Activated CD8-positive, alpha-beta memory T cell treated with anti-CD3 and anti-CD28 coated beads, Interleukin-2, amount 50 U/mL, for 4 hours (primary cell): ENCODE data around the gene NBR1.
"Not testable (repeated sequence)": the region's sequence is repeated elsewhere in the genome, so short reads cannot be mapped to it uniquely, and the experiment has no call there.

Source experiments
- DNase-seq: peaks from one replicate; pipeline ENCODE4 v3.0.0-alpha.2; 2020

Gene NBR1, protein sequence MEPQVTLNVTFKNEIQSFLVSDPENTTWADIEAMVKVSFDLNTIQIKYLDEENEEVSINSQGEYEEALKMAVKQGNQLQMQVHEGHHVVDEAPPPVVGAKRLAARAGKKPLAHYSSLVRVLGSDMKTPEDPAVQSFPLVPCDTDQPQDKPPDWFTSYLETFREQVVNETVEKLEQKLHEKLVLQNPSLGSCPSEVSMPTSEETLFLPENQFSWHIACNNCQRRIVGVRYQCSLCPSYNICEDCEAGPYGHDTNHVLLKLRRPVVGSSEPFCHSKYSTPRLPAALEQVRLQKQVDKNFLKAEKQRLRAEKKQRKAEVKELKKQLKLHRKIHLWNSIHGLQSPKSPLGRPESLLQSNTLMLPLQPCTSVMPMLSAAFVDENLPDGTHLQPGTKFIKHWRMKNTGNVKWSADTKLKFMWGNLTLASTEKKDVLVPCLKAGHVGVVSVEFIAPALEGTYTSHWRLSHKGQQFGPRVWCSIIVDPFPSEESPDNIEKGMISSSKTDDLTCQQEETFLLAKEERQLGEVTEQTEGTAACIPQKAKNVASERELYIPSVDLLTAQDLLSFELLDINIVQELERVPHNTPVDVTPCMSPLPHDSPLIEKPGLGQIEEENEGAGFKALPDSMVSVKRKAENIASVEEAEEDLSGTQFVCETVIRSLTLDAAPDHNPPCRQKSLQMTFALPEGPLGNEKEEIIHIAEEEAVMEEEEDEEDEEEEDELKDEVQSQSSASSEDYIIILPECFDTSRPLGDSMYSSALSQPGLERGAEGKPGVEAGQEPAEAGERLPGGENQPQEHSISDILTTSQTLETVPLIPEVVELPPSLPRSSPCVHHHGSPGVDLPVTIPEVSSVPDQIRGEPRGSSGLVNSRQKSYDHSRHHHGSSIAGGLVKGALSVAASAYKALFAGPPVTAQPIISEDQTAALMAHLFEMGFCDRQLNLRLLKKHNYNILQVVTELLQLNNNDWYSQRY

DNA sequence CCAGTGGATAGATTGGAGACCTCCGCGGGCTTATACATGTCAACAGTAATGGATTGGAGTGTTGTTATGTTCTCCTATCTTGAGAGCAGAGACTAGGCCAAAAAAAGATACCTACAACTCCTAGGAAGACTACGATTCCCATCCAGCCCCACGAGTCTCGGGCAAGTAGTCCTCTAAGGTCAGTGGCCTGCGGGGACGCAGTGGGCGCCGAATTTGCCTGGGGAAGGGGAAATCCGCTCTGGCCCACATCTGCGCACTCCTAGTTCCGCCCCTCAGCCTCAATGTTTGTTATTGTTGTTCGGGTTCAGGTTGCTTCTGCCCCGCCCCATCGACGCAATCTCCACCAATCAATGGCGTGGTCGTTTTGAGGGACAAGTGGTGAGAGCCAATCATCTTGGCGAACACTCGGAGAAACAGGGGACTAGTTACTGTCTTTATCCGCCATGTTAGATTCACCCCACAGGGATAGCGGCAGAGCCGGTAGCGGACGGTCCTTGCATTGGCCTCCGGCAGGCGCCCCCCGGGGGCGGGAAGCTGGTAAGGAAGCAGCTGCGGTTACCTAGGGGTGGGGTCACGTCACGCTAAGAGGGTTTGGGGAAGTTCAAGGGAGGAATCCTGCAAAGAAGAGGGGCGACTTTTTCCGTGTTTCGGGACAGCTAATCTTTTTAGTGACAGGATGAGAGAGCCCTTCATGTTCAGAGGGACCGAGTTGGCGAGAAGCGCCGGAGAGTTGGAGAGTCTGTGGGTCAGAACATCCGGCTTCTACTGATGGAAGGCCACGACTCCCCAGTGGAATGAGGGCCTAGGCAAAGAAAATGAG is at the start of gene NBR1:
NBR1 (plus strand) TSS at position 449 of the 820 bp plus-strand sequence. CDS start 4,586 bp downstream, outside the sequence.
- peak; percentile 91 for DNase-seq

DNA sequence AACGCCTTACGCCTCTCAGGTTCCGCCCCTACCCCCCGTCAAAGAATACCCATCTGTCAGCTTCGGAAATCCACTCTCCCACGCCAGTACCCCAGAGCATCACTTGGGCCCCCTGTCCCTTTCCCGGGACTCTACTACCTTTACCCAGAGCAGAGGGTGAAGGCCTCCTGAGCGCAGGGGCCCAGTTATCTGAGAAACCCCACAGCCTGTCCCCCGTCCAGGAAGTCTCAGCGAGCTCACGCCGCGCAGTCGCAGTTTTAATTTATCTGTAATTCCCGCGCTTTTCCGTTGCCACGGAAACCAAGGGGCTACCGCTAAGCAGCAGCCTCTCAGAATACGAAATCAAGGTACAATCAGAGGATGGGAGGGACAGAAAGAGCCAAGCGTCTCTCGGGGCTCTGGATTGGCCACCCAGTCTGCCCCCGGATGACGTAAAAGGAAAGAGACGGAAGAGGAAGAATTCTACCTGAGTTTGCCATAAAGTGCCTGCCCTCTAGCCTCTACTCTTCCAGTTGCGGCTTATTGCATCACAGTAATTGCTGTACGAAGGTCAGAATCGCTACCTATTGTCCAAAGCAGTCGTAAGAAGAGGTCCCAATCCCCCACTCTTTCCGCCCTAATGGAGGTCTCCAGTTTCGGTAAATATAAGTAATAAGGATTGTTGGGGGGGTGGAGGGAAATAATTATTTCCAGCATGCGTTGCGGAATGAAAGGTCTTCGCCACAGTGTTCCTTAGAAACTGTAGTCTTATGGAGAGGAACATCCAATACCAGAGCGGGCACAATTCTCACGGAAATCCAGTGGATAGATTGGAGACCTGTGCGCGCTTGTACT is 45.7 kb upstream of the NBR1 start, which contains the start of gene BRCA1:
BRCA1 (minus strand) TSS at position 232 of the 834 bp plus-strand sequence. CDS start 1,268 bp downstream, outside the sequence.
- DNase-seq, result peak; percentile 91

DNA sequence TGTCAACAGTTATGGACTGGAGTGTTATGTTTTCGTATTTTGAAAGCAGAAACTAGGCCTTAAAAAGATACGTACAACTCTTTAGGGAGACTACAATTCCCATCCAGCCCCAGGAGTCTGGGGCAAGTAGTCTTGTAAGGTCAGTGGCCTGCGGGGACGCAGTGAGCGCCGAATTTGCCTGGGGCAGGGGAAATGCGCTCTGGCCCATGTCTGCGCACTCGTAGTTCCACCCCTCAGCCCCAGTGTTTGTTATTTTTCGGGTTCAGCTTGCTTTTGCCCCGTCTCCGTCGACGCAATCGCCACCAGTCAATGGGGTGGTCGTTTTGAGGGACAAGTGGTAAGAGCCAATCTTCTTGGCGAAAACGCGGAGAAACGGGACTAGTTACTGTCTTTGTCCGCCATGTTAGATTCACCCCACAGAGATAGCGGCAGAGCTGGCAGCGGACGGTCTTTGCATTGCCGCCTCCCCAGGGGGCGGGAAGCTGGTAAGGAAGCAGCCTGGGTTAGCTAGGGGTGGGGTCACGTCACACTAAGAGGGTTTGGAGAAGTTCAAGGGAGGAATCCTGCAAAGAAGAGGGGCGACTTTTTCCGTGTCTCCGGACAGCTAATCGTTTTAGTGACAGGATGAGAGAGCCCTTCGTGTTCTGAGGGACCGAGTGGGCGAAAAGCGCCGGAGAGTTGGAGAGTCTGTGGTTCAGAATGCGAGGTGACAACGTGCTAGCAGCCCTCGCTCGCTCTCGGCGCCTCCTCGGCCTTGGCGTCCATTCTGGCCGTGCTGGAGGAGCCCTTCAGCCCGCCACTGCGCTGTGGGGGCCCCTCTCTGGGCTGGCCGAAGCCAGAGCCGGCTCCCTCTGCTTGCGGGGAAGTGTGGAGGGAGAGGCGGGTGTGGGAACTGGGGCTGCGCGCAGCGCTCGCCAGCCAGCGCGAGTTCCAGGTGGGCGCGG is 44.8 kb upstream of the NBR1 start:
- DNase-seq, result no peak

DNA sequence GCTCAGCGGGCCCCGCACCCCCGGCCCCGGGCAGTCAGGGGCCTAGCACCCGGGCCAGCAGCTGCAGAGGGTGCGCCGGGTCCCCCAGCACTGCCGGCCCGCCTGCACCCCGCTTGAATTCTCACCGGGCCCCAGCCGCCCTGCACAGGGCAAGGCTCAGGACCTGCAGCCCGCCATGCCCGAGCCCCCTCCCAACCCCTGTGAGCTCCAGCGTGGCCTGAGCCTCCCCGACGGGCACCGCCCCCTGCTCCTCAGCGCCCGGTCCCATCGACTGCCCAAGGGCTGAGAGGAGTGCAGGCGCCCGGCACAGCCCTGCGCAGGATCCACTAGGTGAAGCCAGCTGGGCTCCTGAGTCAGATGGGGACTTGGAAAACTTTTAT is 44.1 kb upstream of the NBR1 start:
- DNase-seq, result no peak

DNA sequence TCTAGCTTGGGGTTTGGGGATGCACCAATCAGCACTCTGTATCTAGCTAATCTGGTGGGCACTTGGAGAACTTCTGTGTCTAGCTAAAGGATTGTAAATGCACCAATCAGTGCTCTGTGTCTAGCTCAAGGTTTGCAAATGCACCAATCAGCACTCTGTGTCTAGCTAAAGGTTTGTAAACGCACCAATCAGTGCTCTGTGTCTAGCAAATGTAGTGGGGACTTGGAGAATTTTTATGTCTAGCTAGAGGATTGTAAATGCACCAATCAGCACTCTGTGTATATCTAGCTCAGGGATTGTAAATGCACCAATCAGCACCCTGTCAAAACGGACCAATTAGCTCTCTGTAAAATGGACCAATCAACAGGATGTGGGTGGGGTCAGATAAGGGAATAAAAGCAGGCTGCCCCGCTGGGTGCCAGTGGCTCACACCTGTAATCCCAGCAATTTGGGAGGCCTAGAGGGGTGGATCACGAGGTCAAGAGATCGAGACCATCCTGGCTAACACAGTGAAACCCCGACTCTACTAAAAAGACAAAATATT is 43.6 kb upstream of the NBR1 start:
- DNase-seq, result not testable (repeated sequence)

DNA sequence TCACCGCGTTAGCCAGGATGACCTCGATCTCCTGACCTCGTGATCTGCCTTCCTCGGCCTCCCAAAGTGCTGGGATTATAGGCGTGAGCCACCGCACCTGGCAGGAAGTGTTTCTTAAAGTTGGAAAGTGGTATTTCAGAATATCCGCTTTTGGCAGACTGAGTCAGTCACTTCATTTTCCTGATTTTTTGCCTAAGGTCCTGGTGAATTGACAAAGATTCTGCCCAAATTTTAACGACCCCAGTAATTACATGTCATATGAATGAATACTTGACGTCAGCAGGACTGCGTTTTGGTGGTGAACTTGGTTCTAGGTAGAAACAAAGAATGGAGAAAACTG is 41.4 kb upstream of the NBR1 start:
- no peak for DNase-seq

DNA sequence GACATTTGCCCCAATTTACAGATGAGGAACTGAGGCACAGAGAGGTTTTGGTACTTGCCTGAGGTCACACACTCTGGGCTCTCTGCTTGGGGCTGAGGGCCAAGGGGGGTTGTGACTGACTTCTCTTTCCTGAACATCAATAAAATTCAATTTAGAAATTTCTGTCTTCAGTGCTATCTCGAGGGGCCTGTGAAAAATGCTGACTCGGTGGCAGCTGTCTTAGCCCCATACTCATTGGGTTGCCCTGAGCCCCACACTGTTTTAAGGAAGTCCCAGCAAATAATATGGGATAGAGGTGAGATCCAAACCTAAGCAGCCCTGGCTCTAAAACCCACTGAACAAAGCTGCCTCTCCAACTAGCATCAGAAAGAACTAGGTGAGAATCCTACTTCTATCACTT is 38.9 kb upstream of the NBR1 start:
- DNase-seq, result no peak

DNA sequence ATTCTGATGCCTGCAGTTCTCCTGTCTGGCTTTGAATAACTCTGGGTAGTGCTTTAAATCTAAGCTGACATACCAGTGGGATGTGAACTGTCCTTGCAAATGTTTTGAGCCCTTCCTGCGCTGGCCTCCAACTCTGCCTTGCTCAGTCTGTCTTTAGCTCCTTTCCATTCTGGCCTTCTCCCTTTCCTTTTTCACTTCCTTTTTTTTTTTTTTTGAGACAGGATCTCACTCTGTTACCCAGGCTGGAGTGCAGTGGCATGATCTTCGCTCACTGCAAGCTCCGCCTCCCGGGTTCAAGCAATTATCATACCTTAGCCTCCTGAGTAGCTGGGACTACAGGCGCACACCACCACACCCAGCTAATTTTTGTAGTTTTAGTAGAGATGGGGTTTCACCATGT is 37.6 kb upstream of the NBR1 start:
- DNase-seq, result not testable (repeated sequence)

DNA sequence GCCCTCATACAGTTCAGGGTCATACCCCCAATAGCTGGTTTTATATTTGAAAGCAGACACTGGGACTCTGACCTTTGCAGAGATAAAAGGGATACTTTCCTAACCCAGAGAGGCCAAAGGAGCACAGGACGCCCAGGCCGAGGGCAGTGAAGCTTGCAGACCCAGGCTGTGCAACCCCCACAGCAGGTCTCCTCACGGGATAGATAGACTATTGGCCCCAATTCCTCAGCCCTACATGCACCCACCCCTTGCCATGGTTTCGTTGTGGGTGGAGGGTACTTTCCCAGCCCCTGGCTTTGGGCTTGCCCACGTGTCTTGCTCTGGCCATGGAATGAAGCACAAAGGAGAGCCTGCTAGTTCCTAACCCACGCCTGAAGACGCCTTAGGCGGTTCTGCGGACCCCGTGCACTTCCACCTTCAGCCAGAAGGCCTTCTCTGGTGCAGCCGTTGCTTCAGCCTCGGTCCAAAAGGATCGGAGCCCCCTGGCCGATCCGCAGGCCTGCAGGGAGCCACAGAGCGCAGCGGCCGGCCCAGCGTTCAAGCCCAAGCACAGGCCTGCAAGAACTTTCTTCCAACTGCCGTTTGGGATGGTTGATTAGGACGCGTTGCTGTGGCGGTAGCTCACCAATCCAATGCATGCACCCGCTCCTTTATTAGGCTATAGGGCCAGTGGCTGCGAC is 36.1 kb upstream of the NBR1 start:
- DNase-seq, result no peak

DNA sequence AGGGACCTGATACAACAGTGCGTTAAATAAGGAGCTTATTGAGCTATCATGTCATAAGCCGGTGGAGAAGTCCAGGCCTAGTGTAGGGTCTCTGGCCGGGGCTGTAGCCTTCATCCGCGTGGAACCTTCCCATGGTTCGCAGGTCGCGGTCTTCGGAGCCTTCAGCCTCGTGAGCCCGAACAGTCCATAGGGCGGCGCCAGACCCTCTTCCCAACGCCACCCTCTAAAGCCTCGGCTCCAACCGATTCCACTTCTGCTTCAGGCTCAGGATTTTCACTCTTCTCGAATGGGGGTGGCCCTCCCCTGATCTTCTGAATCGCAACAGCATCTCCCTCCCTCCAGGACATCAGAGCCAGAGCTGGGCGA is 35.6 kb upstream of the NBR1 start:
- no peak for DNase-seq

DNA sequence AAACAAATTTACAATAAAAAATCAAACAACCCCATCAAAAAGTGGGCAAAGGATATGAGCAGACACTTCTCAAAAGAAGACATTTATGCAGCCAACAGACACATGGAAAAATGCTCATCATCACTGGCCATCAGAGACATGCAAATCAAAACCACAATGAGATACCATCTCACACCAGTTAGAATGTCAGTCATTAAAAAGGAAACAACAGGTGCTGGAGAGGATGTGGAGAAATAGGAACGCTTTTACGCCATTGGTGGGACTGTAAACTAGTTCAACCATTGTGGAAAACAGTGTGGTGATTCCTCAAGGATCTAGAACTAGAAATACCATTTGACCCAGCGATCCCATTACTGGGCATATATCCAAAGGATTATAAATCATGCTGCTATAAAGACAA is 34.4 kb upstream of the NBR1 start:
- not testable (repeated sequence) for DNase-seq

DNA sequence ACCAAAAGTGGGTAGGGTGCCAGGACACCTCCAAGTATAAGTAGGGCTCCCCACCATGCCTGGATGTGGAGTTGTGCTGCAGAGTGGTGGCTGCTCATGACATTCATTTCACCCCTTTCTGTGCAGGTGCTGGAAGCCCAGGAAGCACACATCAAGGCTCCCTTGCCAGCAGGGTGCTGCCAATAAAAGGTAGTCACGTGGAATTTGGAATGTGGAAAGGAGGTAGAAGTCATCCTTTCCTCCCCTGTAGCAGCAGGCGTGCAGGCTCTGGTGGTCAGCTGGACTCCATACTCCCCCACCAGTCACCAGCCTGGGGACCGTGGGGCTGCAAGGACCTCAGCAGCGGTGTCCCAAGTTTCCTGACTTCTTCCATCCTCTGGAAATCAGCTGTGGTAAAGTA is 32.5 kb upstream of the NBR1 start:
- DNase-seq, result not testable (repeated sequence)

DNA sequence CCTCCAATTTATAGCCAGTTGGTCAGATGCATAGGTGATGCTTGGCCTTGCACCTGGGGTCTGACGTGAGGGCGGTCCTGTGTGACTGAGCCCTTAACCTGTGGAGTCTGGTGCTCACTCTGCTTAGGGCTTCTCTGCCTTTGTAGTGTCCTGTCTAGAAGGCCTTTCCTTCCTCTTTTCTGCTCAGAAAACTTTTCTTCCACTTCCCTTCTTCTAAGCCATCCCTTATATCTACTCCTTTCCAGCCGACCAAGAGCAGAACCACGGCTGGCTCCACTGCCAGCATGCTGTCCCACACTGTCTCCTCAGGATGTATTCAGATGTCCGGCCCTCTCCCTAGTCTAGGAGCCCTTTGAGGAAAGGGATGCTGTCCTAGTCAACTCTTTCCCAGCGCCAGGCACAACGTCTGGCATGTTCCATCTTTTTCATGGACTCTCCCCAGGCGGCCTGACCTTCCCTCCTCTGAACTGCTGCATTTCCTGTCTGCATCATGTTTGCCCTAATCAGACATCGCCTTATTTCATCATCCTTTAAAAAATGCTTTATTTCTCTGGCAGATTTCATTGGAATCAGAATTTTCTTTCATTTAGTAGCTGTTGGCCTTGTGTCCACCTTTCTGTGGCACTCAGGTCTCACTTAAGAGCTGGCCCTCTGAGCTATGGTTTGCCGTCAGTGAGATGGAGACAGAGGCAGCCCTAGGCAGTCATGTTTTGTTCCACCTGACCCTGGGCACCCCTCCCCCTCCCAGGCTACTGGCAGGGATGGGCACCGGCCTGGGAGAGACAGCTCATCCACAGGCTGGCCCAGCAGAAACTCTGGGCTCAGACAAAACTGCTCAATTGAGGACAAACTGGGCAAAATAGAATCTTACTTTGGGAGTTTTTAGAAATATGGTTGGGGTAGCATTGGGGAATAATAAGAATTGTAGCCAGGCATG is 30.4 kb upstream of the NBR1 start:
- DNase-seq, result no peak

DNA sequence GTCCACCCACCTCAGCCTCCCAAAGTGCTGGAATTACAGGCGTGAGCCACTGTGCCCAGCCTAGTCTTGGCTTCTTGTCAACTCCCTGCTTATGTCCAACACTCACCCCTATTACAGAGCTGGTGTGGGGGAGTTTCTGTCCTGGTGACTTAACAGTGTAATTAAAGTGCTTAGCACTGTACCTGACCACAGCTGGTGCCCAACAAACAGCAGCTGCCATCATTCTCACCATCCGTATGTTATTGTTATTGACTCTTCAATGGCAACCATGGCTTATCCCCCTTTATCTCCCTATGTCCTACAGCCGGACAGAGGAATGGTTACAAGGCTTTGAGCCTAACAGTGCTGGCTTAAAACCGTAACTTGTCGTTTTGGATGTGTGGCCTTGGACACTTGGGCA is 28.9 kb upstream of the NBR1 start:
- DNase-seq, result no peak

DNA sequence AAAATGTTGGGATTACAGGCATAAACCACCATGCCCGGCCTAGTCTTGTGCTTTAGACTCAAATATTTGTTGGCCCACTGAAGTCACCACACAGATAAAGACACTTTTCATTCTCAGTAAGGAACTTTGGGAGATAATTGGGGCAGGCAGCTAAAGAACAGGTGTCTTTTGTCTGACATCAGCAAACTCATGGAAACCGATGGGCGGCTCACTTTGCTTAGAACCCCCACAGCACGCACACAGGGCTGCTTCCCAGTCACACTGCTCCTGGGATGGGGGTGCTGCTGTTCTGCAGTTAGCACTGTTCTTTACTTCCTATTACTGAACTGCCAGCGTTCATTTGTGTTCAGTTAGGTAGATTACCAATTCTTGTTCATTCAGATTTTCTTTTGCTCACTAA is 27.8 kb upstream of the NBR1 start:
- no peak for DNase-seq

DNA sequence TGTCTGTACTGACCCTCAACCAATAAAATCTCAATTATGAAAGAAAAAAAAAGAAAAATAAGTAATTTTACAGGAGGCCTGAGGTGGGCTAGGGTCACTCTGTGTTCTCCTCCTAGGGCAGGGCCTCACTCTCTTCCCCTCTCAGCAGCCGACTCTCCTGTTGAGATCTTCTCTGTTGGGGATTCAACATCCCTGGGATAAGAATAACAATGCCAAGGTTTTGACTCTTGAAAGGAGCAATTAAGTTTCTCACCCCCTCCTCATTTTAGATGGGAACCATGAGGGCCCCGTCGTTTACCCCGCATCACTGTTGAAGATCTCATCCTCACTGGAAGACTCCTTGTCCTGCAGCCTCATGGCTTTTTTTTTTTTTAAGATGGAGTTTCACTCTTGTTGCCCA is 24.4 kb upstream of the NBR1 start:
- no peak for DNase-seq

DNA sequence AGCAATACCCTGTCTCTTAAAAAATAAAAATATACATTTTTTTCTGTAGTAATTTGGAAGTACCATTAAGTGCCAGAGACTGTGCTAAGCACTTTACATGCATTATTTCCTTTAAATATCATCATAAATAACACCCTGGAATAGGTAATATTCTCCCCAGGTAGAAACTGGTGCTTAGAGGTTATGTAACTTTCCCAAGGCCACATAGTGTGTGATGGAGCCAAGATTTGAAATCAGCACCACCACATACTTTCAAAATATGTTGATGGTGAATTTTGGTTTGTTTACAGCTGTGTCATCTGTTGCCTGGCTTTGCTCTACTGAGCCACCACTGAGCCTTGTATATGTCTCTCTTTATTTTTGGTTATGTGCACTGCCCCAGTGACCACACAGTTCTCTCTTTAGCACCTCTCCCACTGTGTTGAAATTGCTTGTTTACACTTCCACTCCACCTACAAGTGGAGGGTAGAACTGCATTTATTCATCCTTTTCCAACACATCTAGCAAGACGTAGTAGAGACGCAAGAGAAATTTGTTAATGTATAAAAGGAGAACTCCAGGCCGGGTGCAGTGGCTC is 19.0 kb upstream of the NBR1 start:
- no peak for DNase-seq

DNA sequence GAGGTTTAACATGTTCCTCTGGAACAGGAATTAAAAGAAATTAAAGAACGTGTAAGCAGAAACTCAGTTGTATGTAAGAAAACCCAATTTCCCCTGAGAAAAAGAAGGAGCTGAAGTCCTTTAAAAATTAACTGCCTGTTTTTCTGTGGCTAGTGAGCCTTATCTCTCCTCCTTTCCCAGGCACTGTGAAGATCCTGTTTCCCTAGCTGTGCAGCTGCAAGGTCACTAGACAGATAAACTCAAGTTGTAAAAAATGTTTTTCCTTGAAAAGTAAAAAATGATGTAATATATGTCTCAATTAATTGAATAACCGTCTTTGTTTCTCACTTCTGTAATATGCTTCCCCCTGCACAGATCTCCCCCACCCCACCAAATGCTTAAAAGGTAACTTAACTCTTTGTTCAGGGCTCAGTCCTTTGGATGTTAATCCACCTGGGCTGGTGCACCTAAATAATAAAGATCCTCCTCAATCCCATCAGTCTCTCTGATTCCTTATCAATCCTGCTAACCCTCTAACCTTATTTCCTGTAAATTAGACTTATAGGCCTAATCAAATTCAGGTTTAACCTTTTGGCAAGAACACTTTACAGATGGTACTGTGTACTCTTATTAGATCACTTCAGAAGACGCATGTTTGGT is 17.7 kb upstream of the NBR1 start:
- not testable (repeated sequence) for DNase-seq
